ENCODE data around the gene SAE1.
"Not testable (repeated sequence)": the region's sequence is repeated elsewhere in the genome, so short reads cannot be mapped to it uniquely, and the experiment has no call there.

SAE1 gene

DNA sequence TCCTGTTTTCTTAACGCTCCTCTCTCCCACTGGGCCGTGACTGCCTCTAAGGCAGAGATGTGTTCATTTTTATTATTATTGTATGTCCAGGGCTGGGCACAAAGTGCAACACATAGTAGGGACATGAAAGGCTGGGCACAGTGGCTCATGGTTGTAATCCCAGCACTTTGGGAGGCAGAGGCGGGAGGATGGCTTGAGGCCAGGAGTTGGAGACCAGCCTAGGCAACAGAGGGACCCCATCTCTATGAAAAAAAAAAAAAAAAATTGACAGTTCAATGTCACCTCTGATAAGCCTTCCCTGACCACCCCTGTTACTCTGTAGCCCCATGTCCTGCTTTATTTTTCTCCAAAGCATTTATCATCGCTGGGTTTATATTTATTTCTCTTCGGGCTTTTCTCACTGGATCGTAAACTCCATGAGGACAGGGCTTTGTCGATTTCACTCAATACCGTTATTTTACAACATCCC, 481 bp upstream of the SAE1 start:
- DNase-seq (ENCODE audit: low read depth): no peak

GRCh38 chr19:47132194-47132852, 1.7 kb downstream of the SAE1 start:
- no peak for DNase-seq (ENCODE audit: low read depth)

DNA sequence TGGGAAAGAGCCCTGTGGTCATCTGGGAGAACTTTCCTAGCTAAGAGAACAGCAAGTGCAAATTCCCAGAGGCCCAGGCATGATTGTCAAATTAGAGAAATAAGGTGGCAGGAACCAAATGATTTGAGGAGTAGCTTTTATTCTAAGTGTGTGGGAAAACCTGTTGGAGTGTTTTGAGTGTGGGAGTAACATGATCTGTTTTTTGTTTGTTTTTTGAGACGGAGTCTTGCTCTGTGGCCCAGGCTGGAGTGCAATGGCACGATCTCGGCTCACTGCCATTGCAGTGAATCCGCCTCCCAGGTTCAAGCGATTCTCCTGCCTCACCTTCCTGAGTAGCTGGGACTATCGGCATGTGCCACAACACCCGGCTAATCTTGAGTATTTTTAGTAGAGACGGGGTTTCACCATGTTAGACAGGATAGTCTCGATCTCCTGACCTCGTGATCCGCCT, 2.4 kb downstream of the SAE1 start:
- no peak for DNase-seq (ENCODE audit: low read depth)

- DNase-seq (ENCODE audit: low read depth): no peak
These were observed 3.9 kb downstream of the SAE1 start for GRCh38 chr19:47134545-47134944.

DNA sequence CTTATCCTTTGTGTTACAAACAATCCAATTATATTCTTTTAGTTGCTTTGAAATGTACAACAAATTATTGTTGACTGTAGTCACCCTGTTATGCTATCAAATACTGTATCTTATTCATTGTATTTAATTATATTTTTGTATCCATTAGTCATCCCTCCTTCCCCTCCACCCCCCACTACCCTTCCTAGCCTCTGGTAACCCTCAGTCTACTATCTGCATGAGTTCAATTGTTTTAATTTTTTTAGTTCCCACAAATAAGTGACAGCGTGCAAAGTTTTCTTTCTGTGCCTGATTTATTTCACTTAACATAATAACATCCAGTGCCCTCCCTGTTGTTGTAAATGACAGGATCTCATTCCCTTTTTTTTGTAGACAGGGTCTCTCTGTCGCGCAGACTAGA, 4.5 kb downstream of the SAE1 start:
- no peak for DNase-seq (ENCODE audit: low read depth)

- not testable (repeated sequence) for DNase-seq (ENCODE audit: low read depth)
These were observed 10.6 kb downstream of the SAE1 start for GRCh38 chr19:47141252-47141651.

GRCh38 chr19:47141695-47142094, 11.1 kb downstream of the SAE1 start:
- no peak for DNase-seq (ENCODE audit: low read depth)

DNA sequence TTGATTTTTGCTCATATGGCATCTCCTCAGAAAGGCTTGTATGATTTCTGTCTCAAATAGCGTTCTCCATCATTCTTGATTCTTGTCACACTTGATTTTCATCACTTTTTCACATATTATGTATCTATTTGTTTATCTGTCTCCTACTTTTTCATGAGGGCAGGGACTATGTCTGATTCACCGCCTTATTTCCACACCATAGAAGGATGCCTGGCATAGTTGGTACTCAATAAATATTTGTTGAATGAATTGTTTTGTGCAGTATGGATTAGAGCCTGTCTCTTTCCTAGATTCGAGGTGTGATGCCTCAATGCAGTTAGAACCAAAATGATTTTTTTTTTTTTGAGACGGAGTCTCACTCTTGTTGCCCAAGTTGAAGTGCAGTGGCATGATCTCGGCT, 12.1 kb downstream of the SAE1 start:
- no peak for DNase-seq (ENCODE audit: low read depth)

GRCh38 chr19:47143322-47144073, 12.9 kb downstream of the SAE1 start:
- no peak for DNase-seq (ENCODE audit: low read depth)

DNA sequence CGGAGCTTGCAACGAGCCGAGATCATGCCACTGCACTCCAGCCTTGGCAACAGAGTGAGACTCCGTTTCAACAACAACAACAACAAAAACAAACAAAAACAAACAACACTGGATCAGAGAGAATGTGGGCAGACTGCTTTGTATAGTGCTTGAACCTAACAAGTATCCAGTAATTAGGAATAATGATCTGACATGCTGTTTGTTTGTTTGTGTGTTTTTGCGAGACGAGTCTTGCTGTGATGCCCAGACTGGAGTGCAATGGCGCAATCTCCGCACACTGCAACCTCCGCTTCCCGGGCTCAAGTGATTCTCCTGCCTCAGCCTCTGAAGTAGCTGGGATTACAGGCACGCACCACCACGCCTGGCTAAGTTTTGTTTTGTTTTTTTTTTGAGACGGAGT, 14.0 kb downstream of the SAE1 start:
- DNase-seq (ENCODE audit: low read depth): no peak

DNA sequence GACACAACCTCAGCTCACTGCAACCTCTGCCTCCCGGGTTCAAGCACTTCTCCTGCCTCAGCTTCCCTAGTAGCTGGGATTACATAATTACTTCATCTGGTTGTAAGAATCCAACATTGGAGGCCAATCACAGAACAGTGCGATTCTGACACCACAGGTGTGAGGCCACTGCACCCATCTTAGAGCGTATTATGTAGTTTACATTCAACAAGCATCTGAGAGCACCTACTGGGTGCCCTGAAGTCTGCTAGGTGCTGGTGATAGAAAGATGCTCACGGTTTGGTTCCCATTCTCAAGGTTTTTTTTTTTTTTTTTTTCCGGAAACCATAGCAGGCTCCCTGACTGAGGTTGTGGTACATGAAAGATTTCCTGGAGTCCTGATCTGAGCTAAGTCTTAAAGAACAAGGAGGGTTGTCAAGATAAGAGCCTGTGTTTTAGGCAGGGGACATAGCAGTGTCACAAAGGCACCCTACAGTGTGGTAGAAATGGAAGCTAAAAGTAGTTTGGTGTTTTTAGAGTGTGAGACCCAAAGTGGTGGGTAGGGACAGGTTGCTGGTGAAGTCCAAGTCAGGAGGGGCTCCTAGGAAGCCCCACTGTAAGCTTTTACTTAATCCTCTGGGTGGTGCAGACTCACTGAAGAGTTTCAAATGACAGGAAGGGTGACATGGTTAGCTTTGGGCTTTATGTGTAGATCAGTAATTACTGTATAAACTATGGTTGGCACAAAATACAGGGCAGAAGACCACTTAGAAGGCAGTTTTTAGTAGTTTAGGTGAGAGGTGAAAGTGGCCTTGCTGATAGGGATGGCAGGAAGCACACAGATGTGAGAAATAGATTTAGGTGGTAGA, 15.2 kb downstream of the SAE1 start:
- DNase-seq (ENCODE audit: low read depth): no peak

GRCh38 chr19:47146920-47147319, 16.3 kb downstream of the SAE1 start:
- DNase-seq (ENCODE audit: low read depth): no peak

DNA sequence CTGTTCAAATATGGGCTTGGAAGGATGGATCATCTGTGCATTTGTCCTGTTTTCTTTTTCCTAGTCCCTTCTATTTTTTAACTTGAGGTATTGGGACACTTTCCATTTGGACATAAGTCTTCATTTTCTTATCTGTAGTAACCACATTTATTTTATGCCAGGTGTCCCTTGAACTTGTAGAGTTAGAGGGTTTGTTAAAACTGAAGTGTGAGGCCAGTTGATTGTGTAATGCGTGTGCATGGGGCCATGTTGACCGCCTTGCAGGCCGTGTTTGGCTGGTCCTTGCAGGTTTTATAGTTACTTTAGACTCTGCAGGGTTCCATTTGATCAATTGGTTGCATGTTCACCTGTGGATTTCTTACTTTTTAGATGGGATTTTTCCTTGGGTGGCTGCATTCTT, 21.0 kb downstream of the SAE1 start:
- no peak for DNase-seq (ENCODE audit: low read depth)

DNA sequence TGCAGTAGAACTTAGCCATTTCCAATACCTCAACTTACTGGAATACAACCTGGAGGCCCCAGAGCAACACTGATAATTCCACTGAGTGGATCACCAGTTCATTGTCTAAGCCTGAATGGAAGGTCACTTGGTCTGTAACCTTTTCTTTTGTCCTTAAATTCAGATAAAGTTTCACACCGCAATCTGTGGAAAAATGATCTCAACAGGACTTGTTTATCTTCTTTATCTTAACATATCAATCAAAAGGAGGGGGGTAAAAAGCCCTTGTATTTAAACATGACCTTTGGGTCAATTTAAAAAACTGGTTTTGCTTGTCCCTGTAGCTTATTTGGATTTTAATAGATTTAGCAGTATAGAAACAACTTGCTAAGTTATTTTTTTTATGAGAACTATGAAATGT, 21.6 kb downstream of the SAE1 start:
- DNase-seq (ENCODE audit: low read depth): no peak

DNA sequence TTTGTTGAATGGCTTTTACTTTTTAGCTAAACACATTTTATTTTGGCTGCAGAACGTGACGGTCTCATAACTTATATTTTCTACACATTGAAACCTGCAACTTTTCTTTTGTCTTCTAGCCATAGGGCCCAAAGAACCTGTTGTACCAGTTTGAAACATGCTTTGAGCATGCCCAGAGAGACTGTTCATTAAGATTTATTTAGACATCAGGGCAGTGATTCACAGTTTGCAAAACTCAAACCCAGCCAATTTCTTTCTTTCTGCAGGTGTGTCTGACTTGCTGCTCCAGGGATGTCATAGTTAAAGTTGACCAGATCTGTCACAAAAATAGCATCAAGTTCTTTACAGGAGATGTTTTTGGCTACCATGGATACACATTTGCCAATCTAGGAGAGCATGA, 22.0 kb downstream of the SAE1 start:
- no peak for DNase-seq (ENCODE audit: low read depth)

- DNase-seq (ENCODE audit: low read depth): no peak
These were observed 22.6 kb downstream of the SAE1 start for GRCh38 chr19:47153266-47153665.

DNA sequence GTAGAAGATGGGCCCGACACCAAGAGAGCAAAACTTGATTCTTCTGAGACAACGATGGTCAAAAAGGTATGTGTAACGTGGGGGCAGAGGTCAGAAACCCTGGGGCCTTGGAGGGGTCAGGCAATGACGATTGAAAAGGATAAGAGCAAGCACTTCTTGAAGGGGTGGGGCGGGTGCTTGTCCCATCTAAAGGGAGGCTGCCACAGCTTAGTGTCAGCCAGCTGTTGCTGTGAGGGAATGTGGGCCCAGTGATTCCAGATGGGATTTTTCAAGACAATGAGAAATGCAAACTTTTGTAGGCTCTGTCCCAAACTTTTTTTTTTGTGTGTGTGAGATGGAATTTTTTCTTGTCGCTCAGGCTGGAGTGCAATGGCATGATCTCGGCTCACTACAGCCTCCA, 24.5 kb downstream of the SAE1 start:
- DNase-seq (ENCODE audit: low read depth): no peak

GRCh38 chr19:47156861-47157430, 26.3 kb downstream of the SAE1 start:
- DNase-seq (ENCODE audit: low read depth): no peak

DNA sequence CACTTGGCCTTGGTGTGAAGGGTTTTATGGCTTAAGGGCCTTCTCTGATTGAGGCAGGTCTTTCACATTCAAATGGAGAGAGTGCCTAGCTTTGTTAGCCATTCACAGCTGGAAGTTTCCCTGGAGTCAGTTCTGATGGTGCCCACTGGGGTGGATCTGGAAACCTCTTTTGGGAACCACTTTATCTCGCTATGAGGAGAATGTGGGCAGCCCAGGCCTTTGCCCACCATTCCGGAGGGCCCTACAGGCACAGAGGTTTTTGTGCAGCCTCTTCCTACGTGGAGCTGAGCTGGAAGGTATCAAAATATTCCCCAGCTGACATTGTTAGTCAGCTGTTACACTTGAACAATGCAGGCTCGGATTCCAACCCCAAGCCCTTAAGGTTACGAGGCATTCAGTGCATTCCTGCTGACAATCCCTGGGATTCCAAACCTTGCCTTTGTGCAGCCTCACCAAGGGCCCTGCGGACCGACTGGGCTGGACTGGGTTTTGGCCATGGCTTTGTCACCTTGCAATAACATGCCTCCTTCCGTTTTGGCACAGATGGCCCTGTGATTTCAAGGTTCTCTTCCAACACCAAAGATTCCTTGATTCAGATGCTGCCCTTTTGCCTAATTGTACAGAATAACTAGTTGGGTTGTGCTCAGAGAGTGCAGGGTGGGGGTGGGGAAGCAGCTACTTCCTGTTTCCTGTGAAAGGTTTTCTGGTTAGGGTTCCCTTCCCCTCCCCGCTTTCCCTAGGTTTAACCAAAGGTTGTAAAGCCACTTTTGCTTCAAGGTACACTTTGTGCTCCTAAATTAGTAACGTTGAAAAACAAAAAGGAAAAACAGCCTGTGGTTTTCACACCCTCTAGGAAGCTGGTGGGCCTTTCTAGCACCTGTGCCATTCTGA, 27.0 kb downstream of the SAE1 start:
- no peak for DNase-seq (ENCODE audit: low read depth)

- DNase-seq (ENCODE audit: low read depth): no peak
These were observed 27.7 kb downstream of the SAE1 start for GRCh38 chr19:47158367-47158791.

GRCh38 chr19:47158879-47159503, 28.4 kb downstream of the SAE1 start:
- peak; percentile 33 for DNase-seq (ENCODE audit: low read depth)

Measured in activated T-cell treated with anti-CD3 and anti-CD28 coated beads for 24 hours (primary cell).